H1 (cell line): Measurements from ENCODE around the gene KPNA3. TPM values are rescaled to one million over a fixed set of nuclear protein-coding genes. Genes with fewer than 3 reads are reported as not detected.

Experiments
- CTCF ChIA-PET: fragments of 300-600 bp; sonication (Branson Sonifier 250); formaldehyde crosslinking; loops from one replicate; lab custom pipeline; 2021; ENCODE audit not compliant: partially characterized antibody; lab: Charles Lee
- POLR2A ChIA-PET: fragments of 300-600 bp; sonication (Branson Sonifier 250); formaldehyde crosslinking; loops from one replicate; lab custom pipeline; 2021; ENCODE audit warnings: inconsistent platforms; ENCODE audit not compliant: partially characterized antibody; lab: Charles Lee
- DNase-seq, 2 experiments: peaks; one replicate each; pipeline versions ENCODE4 v3.0.0 to v3.0.0-alpha.2; 2010 to 2022; ENCODE audit warnings: low spot score in 2 of 2, low read depth in 1 of 2, mixed read lengths in 1 of 2
- FAIRE-seq: peaks from 2 replicates; lab custom pipeline; 2011; peaks lifted over from hg19 to GRCh38; lab: Jason Lieb, UNC
- H2AFZ ChIP-seq: 2 replicates; pipeline ENCODE4 v1.8.1; 2012; ENCODE audit warnings: low read length, inconsistent platforms
- H2AK5ac ChIP-seq: 2 replicates; pipeline ENCODE4 v1.6.1; 2013; ENCODE audit warnings: low read depth, low read length
- H2BK120ac ChIP-seq: replicated peaks from 2 replicates; pipeline ENCODE3; 2013; ENCODE audit warnings: low read depth, low read length, inconsistent platforms
- H2BK12ac ChIP-seq: 2 replicates; pipeline ENCODE4 v1.6.1; 2013; ENCODE audit warnings: low read depth, low read length
- H2BK15ac ChIP-seq: 2 replicates; pipeline ENCODE4 v1.6.1; 2013; ENCODE audit warnings: low read length
- H2BK20ac ChIP-seq: 2 replicates; pipeline ENCODE4 v1.6.1; 2013; ENCODE audit warnings: low read length
- H2BK5ac ChIP-seq: 2 replicates; pipeline ENCODE4 v1.6.1; 2013; ENCODE audit warnings: low read depth, low read length
- H3K14ac ChIP-seq: 2 replicates; pipeline ENCODE4 v1.6.1; 2013; ENCODE audit warnings: inconsistent platforms; ENCODE audit not compliant: insufficient read length
- H3K18ac ChIP-seq: 2 replicates; pipeline ENCODE4 v1.6.1; 2013; ENCODE audit warnings: low read length; ENCODE audit errors: extremely low read depth
- H3K23ac ChIP-seq: 2 replicates; pipeline ENCODE4 v1.6.1; 2013; ENCODE audit warnings: inconsistent platforms; ENCODE audit not compliant: insufficient read length
- H3K23me2 ChIP-seq: 2 replicates; pipeline ENCODE4 v1.6.1; 2013; ENCODE audit warnings: low read depth, low read length
- H3K27ac ChIP-seq: 2 replicates; pipeline ENCODE4 v1.6.1; 2011; ENCODE audit warnings: low read depth, low read length, inconsistent platforms
- H3K27me3 ChIP-seq, 4 experiments: replicated peaks in 1 of 4; 1 replicate in 1 of 4; 2 replicates in 3 of 4; pipeline versions ENCODE4 v1.6.1 to v1.8.1; 2011 to 2013; ENCODE audit warnings: low read length in 3 of 4, mild to moderate bottlenecking in 3 of 4, inconsistent platforms in 2 of 4, mixed read lengths in 2 of 4, moderate library complexity in 1 of 4; ENCODE audit not compliant: control insufficient read depth in 3 of 4, insufficient read depth in 3 of 4; ENCODE audit errors: extremely low read depth in 1 of 4
- H3K36me3 ChIP-seq, 4 experiments: 2 replicates each; pipeline versions ENCODE4 v1.6.1 to v1.8.1; 2011 to 2013; ENCODE audit warnings: mild to moderate bottlenecking in 4 of 4, low read length in 3 of 4, moderate library complexity in 2 of 4, control low read depth in 1 of 4, inconsistent platforms in 1 of 4; ENCODE audit not compliant: insufficient read depth in 4 of 4, control insufficient read depth in 2 of 4
- H3K4ac ChIP-seq: replicated peaks from 2 replicates; pipeline ENCODE3; 2013; ENCODE audit warnings: low read length, low read depth, mixed read lengths, inconsistent platforms; ENCODE audit not compliant: insufficient read length
- H3K4me1 ChIP-seq, 4 experiments: replicated peaks in 1 of 4; 1 replicate in 1 of 4; 2 replicates in 3 of 4; pipeline versions ENCODE4 v1.6.1 to v1.8.1; 2011 to 2013; ENCODE audit warnings: low read length in 3 of 4, inconsistent platforms in 2 of 4, mixed read lengths in 1 of 4; ENCODE audit not compliant: insufficient read depth in 4 of 4, control insufficient read depth in 3 of 4
- H3K4me2 ChIP-seq, 2 experiments: 2 replicates each; pipeline versions ENCODE4 v1.6.1 to v1.8.1; 2011 to 2013; ENCODE audit warnings: low read depth in 2 of 2, low read length in 2 of 2, control low read depth in 1 of 2, inconsistent platforms in 1 of 2, mild to moderate bottlenecking in 1 of 2; ENCODE audit not compliant: insufficient read depth in 1 of 2
- H3K4me3 ChIP-seq, 4 experiments: fragments of 200-600, 300-600 bp in 1 of 4; sonication (generic), shearing (Covaris generic), sonication (Bioruptor Twin) in 1 of 4; 2 replicates each; pipeline versions ENCODE4 v1.5.1 to v1.8.1; 2011 to 2016; ENCODE audit warnings: low read length in 4 of 4, low read depth in 3 of 4, control low read depth in 2 of 4, inconsistent platforms in 2 of 4, mild to moderate bottlenecking in 2 of 4, mixed read lengths in 1 of 4, moderate library complexity in 1 of 4; ENCODE audit not compliant: insufficient read depth in 2 of 4; ENCODE audit errors: extremely low read depth in 1 of 4
- H3K56ac ChIP-seq: replicated peaks from 2 replicates; pipeline ENCODE3; 2013; ENCODE audit warnings: low read depth, mild to moderate bottlenecking, mixed read lengths, low read length, inconsistent platforms; ENCODE audit not compliant: insufficient read length
- H3K79me1 ChIP-seq: 2 replicates; pipeline ENCODE4 v1.6.1; 2013; ENCODE audit warnings: low read depth, low read length, control low read depth
- H3K79me2 ChIP-seq, 2 experiments: 2 replicates each; pipeline versions ENCODE4 v1.6.1 to v1.8.1; 2012 to 2013; ENCODE audit warnings: low read length in 2 of 2, mild to moderate bottlenecking in 2 of 2, inconsistent platforms in 1 of 2; ENCODE audit not compliant: insufficient read depth in 2 of 2, control insufficient read depth in 1 of 2
- H3K9ac ChIP-seq, 4 experiments: replicated peaks in 1 of 4; 1 replicate in 1 of 4; 2 replicates in 3 of 4; pipeline versions ENCODE4 v1.6.1 to v1.8.1; 2011 to 2013; ENCODE audit warnings: low read depth in 3 of 4, low read length in 3 of 4, control low read depth in 2 of 4, mild to moderate bottlenecking in 2 of 4, moderate library complexity in 2 of 4, inconsistent platforms in 1 of 4; ENCODE audit errors: extremely low read depth in 1 of 4
- H3K9me3 ChIP-seq, 2 experiments: 2 replicates each; pipeline versions ENCODE4 v1.6.1 to v1.8.1; 2012 to 2013; ENCODE audit warnings: mild to moderate bottlenecking in 2 of 2, moderate library complexity in 2 of 2, control low read depth in 1 of 2, inconsistent platforms in 1 of 2, low read depth in 1 of 2, low read length in 1 of 2, mixed read lengths in 1 of 2; ENCODE audit not compliant: insufficient read depth in 2 of 2
- H4K20me1 ChIP-seq, 2 experiments: replicated peaks in 1 of 2; 2 replicates each; pipeline versions ENCODE3 to v1.8.1; 2011 to 2013; ENCODE audit warnings: inconsistent platforms in 2 of 2, low read length in 2 of 2, mild to moderate bottlenecking in 1 of 2; ENCODE audit not compliant: insufficient read depth in 2 of 2, control insufficient read depth in 1 of 2
- H4K5ac ChIP-seq: 2 replicates; pipeline ENCODE4 v1.6.1; 2013; ENCODE audit warnings: low read length, low read depth, mixed read lengths, inconsistent platforms; ENCODE audit not compliant: insufficient read length
- H4K8ac ChIP-seq: 2 replicates; pipeline ENCODE4 v1.8.0; 2013; ENCODE audit warnings: mild to moderate bottlenecking, moderate library complexity, low read length, inconsistent platforms; ENCODE audit not compliant: insufficient read depth; ENCODE audit errors: extremely low read depth
- H4K91ac ChIP-seq: replicated peaks from 2 replicates; pipeline ENCODE3; 2013; ENCODE audit warnings: low read length, mixed read lengths, inconsistent platforms; ENCODE audit not compliant: insufficient read length
- E2F6 ChIP-seq: IDR thresholded peaks from 2 replicates; pipeline ENCODE4 v1.6.1; 2012; ENCODE audit warnings: inconsistent platforms
- MAX ChIP-seq: IDR thresholded peaks from 2 replicates; pipeline ENCODE4 v1.6.1; 2012; ENCODE audit warnings: inconsistent platforms
- SAP30 ChIP-seq: fragments of 300-600 bp; sonication (generic); IDR thresholded peaks from 2 replicates; pipeline ENCODE4 v1.7.1; 2012; ENCODE audit warnings: low read length, moderate library complexity, mild to moderate bottlenecking, inconsistent platforms; ENCODE audit not compliant: insufficient read depth, insufficient replicate concordance
- SIRT6 ChIP-seq: IDR thresholded peaks from one replicate; pipeline ENCODE4 v1.7.1; 2012; ENCODE audit warnings: low read length, inconsistent platforms
- SP2 ChIP-seq: IDR thresholded peaks from 2 replicates; pipeline ENCODE4 v1.6.1; 2012; ENCODE audit warnings: mild to moderate bottlenecking, low read length, inconsistent platforms
- TAF7 ChIP-seq: optimal IDR thresholded peaks from 2 replicates; pipeline ENCODE3; 2011; ENCODE audit warnings: low read depth, mild to moderate bottlenecking, inconsistent platforms, low read length, moderate library complexity, borderline replicate concordance
- WGBS, 2 experiments: shearing (Covaris generic) in 1 of 2; methylation state at CpG; one replicate each; pipeline versions ENCODE4 v1.1.6 to v1.1.7; 2013 to 2015; ENCODE audit warnings: low lambda C conversion rate in 2 of 2, mixed read lengths in 2 of 2, inconsistent platforms in 1 of 2, low coverage in 1 of 2, missing lambda C conversion rate in 1 of 2; ENCODE audit not compliant: insufficient replicate concordance in 2 of 2, insufficient coverage in 1 of 2, insufficient read length in 1 of 2; ENCODE audit errors: extremely low coverage in 1 of 2, missing lambda C conversion rate in 1 of 2; 5-methylcytosine and 5-hydroxymethylcytosine counted together
- polyA plus RNA-seq, 7 experiments: library from polyadenylated mRNA; depleted of rRNA in 3 of 7; stranded (reverse) in 5 of 7; unstranded in 2 of 7; fragments of >200 nt in 5 of 7; fragments of 200-250 nt in 2 of 7; gene quantifications; 1 replicate in 5 of 7; 2 replicates in 1 of 7; 4 replicates in 1 of 7; pipeline versions ENCODE4 v1.2.1 to v1.2.3, GENCODE V29; 2011 to 2013; ENCODE audit warnings: missing spikeins in 2 of 7, mixed read lengths in 2 of 7
- total RNA-seq: library from RNA; stranded (reverse); fragmentation: NEBNext Ultra II Directional; extraction: Animal tissue kit (Norgen Biotek cat#: 25700); gene quantifications from 2 replicates; pipeline ENCODE4 v1.2.1, GENCODE V29; 2021

Gene KPNA3
- total and polyA plus RNA-seq, 2 of the 8 experiments (the other 6 are each of a cell fraction or from before 2014, with no cell fraction given), result 21.4 to 63.2 TPM

- ChIA-PET POLR2A (no interaction called here), CTCF (no interaction called here)
- H2AK5ac ChIP-seq, result no peak overlapping the region
- no peak overlapping the region for H2BK20ac ChIP-seq
- FAIRE-seq (no peak), DNase-seq (no peak)
- no peak overlapping the region for H3K4ac ChIP-seq
- H3K14ac ChIP-seq, result no peak overlapping the region
- no peak overlapping the region for H2BK120ac ChIP-seq
- peaks cover 3 to 76% of the 10 kb centered on the region in 2 experiments for H3K79me2 ChIP-seq
- no peak overlapping the region for H3K23ac ChIP-seq
- H3K9ac ChIP-seq, result no peak overlapping the region
- no peak overlapping the region for H4K8ac ChIP-seq
- no peak overlapping the region for H3K27ac ChIP-seq
- H3K4me1 ChIP-seq, result no peaks in the 10 kb centered on the region
- H2AFZ ChIP-seq, result no peak overlapping the region
- H2BK5ac ChIP-seq, result no peak overlapping the region
- no peak overlapping the region for H3K4me3 ChIP-seq
- H3K56ac ChIP-seq, result no peak overlapping the region
- no peak overlapping the region for H4K91ac ChIP-seq
- 93% methylated on average over 5 of the region's 5 CpGs; no CpG with 5 or more reads in 1 of the 2 experiments for WGBS, 2 experiments
- TF ChIP-seq SIRT6 (no peak), E2F6 (no peak), TAF7 (no peak), MAX (no peak), SAP30 (no peak), SP2 (no peak)
- H3K18ac ChIP-seq, result no peak overlapping the region
- H4K5ac ChIP-seq, result no peak overlapping the region
- no peaks in the 10 kb centered on the region for H3K23me2 ChIP-seq
- peaks cover 13 to 23% of the 10 kb centered on the region in 2 experiments for H3K9me3 ChIP-seq
- peaks cover 0 to 6% (median 2%) of the 10 kb centered on the region in 4 experiments; a peak in 3 of 8 replicates for H3K36me3 ChIP-seq
- H3K27me3 ChIP-seq, result no peaks in the 10 kb centered on the region
- no peak overlapping the region for H2BK15ac ChIP-seq
- no peaks in the 10 kb centered on the region for H4K20me1 ChIP-seq
- H2BK12ac ChIP-seq, result no peak overlapping the region
- H3K4me2 ChIP-seq, result no peak overlapping the region
- H3K79me1 ChIP-seq, result no peaks in the 10 kb centered on the region; the same call in 1 of the 2 replicates
Measured at GRCh38 chr13:49760558-49760957, 31.9 kb downstream of the KPNA3 start.
